Metanephros (tissue), 1 donor: ENCODE measurements around the gene FCRL3. TPM values are rescaled to one million over a fixed set of nuclear protein-coding genes. Genes with fewer than 3 reads are reported as not detected.

Experiments used
- total RNA-seq: library from RNA; depleted of rRNA; stranded (reverse); fragments of >200 nt; gene quantifications from one replicate; pipeline ENCODE4 v1.2.3, GENCODE V29; 2014

Gene FCRL3
- total RNA-seq: 0.06 TPM

GRCh38 chr1:157700732-157701131 lies at the start of gene FCRL3:
TSS of gene FCRL3 (minus strand) at chr1:157700769. CDS start at chr1:157700489, 280 bp downstream.

Other genes starting within 250 kb of the FCRL3 start
- 0.23 TPM for gene FCRL5, start 148.3 kb downstream of the FCRL3 start, total RNA-seq
- gene FCRL4, start 102.7 kb downstream of the FCRL3 start, total RNA-seq: not detected
- 0.18 TPM for gene FCRL2, start 76.4 kb upstream of the FCRL3 start, total RNA-seq
- gene FCRL1, start 119.4 kb upstream of the FCRL3 start, total RNA-seq: 2.2 TPM
- gene CD5L, start 141.0 kb upstream of the FCRL3 start, total RNA-seq: 0.35 TPM